ENCODE data around the gene DPPA2.

DPPA2 gene

DNA sequence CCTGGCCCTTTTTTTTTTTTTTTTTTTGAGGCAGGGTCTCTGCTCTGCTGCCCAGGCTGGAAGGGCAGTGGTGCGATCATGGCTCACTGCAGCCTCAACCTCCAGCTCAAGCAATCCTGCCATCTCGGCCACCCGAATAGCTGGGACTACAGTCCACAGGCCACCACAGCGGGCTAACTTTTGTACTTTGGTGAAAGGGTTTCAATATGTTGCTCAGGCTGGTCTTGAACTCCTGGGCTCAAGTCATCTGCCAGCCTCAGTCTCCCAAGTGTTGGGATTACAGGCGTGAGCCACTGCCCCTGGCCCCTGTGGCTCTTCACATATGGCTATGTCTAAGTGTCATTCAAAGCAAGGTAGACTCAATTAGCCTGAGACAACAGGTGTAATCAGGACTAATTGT, 8.8 kb upstream of the DPPA2 start:
- DNase-seq (ENCODE audit: low read depth): no peak

GRCh38 chr3:109313061-109313460, 3.3 kb downstream of the DPPA2 start:
- DNase-seq (ENCODE audit: low read depth): no peak

DNA sequence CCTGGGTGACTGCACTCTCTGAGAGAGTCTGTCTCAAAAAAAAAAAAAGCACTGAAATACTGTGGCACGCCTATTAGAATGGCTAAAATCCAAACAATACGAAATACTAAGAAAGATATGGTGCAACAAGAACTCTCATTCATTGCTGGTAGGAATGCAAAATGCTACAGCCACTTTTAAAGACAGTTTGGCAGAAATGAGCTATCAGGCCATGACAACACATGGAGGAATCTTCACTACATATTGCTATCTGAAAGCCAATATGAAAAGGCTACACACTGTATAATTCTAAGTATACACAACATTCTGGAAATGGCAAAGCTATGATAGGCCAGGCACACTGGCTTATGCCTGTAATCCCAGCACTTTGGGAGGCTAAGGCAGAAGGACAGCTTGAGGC, 18.8 kb downstream of the DPPA2 start:
- DNase-seq (ENCODE audit: low read depth): no peak

DNA sequence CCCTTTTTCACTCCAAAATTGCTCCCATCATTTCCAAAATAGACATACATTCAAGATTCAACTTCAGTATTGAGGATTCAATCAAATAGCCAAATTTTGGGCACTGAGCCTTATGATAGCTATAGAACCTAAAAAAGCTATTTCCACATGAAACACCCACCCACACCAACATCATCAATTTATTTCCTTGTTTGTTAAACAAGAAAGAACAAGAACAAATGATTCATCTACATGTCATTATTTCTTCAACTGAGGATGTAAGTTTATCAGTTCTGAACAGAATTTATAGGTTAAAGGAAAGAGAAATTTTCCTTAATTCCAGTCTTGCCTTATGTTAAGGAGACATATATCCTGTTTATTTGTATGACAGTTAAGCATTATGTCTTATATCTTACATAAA, 32.2 kb downstream of the DPPA2 start:
- no peak for DNase-seq (ENCODE audit: low read depth)

- DNase-seq (ENCODE audit: low read depth): no peak
These were observed 37.8 kb downstream of the DPPA2 start for GRCh38 chr3:109278546-109278945.

- DNase-seq (ENCODE audit: low read depth): no peak
These were observed 38.2 kb downstream of the DPPA2 start for GRCh38 chr3:109278141-109278540.

DNA sequence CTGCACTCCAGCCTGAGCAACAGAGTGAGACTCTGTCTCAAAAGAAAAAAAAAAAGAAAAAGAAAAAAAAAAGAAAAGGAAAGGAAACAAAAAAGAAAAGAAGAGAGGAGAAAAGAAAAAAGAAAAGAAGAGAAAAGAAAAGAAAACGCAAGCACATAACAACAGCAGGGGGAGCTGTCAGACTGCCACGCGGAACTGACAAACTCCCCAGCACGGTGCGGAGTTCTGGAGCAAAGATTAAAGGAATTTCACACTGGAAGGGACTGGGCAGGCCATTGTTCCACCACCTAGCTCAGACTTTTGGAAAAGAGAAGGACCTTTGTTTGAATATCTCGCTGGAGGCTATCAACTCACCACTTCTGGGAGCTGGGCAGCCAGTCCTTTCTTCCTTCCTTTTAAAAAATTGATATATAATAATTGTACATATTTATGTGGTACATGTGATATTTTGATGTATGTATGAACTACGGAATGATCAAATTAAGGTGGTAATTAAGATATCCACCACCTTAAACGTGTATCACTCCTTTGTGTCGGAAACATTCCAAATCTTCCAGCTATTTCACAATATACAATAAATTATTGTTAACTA, 40.5 kb downstream of the DPPA2 start:
- no peak for DNase-seq (ENCODE audit: low read depth)

GRCh38 chr3:109270779-109271178, 45.5 kb downstream of the DPPA2 start:
- DNase-seq (ENCODE audit: low read depth): no peak

DNA sequence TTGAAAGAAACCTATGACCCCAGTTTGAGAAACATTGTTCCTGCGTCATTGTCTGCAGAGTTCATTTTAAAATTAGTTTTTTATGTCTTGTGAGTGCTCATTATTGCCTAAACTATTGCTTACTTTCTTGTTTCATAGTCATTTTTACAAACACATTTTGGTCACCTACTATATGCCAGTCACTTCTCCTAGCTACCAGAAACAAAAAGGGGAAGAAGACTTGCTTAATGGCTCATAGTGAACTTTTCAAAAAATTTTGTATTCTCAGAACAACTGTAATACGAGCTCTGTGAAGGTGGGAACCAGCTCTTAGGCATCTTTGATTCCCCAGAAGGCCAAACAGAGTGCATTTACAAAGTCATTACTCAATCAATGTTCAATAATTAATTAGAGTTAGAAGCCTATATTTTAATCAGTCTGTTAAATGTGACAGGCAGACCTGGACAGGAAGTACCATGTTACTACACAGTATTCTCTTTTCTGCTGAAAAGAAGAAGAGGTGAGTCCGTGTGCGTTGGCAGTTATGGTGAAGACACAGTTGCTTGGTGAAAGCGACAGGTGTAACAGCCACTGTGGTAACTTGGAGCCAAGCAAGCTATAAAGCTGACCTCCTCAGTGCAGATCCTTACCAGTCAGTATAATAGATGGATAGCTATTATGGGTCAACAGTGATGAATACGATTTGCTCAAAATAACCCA, 46.6 kb downstream of the DPPA2 start:
- no peak for DNase-seq (ENCODE audit: low read depth)

GRCh38 chr3:109268181-109268580, 48.1 kb downstream of the DPPA2 start:
- no peak for DNase-seq (ENCODE audit: low read depth)

DNA sequence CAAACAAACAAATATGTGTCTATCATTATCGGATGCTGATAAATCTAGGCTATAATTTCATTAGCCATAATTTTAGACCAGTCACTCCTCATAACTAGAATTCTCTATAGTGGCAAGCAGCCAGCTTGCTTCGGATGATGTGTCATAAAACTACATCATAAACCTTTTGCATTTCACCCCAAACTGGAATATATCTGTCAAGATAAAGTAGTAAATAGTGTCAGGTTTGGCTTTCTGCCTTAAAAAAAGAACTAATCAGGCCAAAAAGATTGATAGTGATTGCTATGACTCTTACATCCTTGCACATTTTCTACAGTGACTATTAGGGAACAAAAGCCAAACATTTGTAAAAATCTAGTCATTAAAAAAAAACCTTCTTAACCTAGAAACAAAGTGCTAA, 51.0 kb downstream of the DPPA2 start:
- no peak for DNase-seq (ENCODE audit: low read depth)

DNA sequence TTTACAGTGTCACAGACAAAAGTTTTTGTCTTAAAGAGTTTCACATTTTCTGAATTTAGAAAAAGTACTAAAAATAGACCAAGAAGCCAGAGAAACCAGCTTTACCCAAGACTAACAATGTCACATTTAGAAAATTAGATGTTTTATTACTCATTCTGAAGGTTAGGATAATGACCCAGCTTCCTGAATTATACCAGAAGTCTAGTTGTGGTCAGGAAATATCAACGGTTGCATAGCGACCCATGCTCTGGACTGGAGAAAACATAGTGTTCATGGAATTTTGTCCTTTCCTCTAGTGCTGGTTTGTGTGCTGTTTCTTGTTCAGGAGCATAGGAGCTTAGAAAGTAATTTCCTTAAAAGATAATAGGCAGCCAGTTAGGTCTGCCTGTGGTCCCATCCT, 59.0 kb downstream of the DPPA2 start:
- no peak for DNase-seq (ENCODE audit: low read depth)

- no peak for DNase-seq (ENCODE audit: low read depth)
These were observed 61.5 kb downstream of the DPPA2 start for GRCh38 chr3:109254770-109255169.

DNA sequence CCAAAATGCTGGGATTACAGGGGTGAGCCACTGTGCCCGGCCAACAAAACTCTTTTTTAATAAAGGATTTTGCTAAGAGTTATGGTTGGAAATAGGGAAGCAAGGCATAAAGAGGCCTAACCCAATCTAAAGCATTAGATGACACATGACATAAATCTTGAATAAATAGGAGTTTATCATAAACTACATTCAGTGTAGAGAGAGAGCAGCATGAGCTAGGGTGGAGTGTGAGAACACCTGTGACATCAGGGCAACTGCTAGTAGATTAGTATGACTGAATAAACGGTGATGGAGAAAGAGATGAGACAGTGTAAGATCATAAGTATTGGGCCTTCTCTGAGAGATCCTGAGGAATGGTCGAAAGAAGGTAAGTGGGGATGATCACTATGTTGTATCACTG, 63.7 kb downstream of the DPPA2 start:
- no peak for DNase-seq (ENCODE audit: low read depth)
